GM12891 (cell line): Measurements from ENCODE around the gene TMEM44.

ENCODE experiments used
- POLR2A ChIP-seq: IDR thresholded peaks from 2 replicates; pipeline ENCODE4 v1.6.1; 2011; ENCODE audit warnings: low read depth, low read length, control low read depth
- POLR2AphosphoS5 ChIP-seq: IDR thresholded peaks from 2 replicates; pipeline ENCODE4 v1.6.1; 2011; ENCODE audit warnings: low read depth, low read length, control low read depth

DNA sequence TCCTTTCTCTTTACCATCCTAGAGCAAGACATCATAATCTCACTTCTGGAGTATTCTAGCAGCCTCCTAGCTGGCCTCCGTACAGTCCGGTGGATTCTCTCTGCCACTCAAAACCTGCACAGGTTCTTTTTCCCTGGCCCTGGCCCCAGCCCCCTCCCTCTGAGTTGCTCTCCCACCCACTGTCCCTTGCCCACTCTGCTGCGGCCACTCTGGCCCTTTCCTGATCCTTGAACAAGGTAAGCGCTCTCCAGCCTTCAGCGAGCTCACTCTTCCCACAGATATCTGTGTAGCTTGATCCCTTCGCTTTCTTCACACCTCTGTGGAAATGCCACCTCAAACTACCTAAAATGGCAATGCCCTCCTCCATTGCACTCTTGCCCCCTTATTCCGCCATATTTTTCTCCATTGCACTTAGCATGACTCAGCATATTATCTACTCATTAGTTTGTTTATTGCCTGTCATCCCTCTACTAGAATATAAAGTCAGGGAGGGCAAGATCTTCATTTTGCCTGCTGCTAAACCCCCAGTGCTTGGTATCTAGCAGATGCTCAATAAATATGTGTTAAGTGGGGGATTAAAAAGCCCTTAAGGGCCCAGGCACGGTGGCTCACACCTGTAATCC, 80.8 kb downstream of the TMEM44 start:
- TF ChIP-seq POLR2AphosphoS5 (no peak), POLR2A (no peak)
